HG03442 (cell line): ENCODE measurements around the gene SDHA.
"Not testable (repeated sequence)": the region's sequence is repeated elsewhere in the genome, so short reads cannot be mapped to it uniquely, and the experiment has no call there.

Experiments used
- ATAC-seq: cut with Tn5 transposase; IDR thresholded peaks from one replicate; pipeline ENCODE4 v1.9.1; 2021; ENCODE audit warnings: mild to moderate bottlenecking, moderate library complexity; ENCODE audit not compliant: unreplicated experiment

Gene SDHA

DNA sequence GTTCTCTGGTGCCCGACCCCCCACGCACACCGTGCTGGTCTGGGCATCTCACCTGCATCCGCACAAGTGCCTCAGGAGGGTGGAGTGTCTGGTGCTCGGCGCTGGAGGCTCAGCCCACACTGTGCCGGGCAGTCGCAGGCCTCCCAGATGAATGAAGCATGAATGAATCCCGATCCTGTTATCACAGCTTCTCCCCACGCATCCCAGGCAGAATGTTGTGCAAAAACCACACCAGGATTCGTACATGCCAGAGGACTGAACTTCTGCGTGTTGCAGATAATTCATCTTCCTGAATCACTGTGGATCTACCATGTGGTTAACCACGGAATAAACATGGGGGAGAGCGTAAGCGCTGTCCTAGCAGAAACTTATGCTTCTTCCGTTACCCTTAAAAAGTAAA, 78.8 kb downstream of the SDHA start:
- ATAC-seq: not testable (repeated sequence)

DNA sequence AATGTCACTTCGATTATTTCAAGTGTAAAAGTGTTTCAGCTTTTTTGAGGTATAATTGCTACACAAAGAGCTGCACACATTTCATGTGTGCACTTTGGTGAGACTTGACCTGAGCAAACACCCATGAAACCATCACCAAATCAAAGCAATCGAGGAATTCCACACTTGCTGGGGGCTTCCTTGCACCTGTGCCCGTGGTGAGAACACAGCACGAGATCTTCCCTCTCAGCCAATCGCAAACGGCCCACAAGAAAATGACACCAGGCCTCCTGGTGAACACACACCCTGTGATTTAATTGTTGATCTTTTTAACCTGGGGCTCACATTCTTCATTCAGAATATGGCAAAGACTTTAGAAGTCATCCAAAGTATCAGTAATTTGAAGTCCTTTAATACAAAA, 79.3 kb downstream of the SDHA start:
- ATAC-seq: not testable (repeated sequence)

DNA sequence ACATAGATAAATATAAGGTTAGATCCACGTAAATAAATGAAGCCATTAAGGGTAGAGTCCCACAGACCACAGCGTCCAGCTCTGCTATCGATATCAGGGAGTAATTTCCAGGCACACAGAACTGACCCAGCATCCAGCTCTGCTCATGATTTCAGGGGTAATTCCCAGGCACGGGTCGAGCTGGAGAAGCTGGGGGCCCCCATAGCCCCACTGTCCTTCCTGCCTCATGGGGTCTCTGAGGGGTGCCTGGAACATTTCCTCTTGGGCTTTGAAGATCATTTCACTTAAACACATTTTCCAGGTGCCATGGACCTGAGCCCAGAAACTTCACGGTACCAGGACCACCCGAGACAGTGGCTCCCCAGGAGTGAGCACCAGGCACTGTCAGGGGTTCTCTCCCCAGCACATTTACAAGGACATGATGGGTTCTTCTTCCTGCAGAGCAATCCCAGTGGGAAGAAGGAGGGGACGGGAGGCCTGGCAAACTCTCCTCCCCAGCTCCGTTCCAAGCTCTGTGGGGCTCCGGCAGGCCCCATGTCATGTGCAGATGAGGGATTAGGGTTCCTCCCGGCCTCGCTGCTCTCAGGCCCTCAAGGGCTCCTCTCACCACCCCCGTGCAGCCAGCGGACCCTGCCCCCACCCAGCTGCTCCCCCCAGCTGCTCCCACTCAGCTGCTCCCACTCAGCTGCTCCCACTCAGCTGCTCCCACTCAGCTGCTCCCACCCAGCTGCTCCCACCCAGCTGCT, 80.0 kb downstream of the SDHA start:
- not testable (repeated sequence) for ATAC-seq

DNA sequence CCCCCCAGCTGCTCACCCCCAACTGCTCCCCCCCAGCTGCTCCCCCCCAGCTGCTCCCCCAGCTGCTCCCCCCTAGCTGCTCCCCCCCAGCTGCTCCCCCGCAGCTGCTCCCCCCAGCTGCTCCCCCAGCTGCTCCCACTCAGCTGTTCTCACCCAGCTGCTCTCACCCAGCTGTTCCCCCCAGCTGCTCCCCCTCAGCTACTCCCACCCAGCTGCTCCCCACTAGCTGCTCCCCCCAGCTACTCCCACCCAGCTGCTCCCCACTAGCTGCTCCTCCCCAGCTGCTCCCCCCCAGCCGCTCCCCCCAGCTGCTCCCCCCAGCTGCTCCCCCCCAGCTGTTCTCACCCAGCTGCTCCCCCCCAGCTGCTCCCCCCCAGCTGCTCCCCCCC, 80.6 kb downstream of the SDHA start:
- no peak for ATAC-seq

DNA sequence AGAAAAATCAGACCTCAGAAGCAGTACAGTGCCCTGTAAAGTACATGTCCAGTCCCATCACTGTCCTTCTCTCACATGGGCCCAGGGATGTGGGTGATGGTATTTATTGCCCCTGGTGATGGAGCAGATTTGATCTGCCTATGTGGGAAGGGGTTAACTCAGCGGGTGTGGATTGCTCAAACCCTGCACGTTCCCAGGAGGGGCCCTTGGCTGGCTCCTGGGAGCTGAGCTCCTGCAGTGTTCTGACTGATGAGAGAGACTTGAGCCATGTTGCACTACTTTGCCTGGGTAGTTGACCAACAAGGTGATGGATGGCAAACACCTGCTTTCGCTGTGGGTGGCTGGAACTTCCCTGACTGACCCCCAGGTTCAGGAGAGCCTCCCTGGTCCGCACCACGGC, 81.8 kb downstream of the SDHA start:
- ATAC-seq: not testable (repeated sequence)

DNA sequence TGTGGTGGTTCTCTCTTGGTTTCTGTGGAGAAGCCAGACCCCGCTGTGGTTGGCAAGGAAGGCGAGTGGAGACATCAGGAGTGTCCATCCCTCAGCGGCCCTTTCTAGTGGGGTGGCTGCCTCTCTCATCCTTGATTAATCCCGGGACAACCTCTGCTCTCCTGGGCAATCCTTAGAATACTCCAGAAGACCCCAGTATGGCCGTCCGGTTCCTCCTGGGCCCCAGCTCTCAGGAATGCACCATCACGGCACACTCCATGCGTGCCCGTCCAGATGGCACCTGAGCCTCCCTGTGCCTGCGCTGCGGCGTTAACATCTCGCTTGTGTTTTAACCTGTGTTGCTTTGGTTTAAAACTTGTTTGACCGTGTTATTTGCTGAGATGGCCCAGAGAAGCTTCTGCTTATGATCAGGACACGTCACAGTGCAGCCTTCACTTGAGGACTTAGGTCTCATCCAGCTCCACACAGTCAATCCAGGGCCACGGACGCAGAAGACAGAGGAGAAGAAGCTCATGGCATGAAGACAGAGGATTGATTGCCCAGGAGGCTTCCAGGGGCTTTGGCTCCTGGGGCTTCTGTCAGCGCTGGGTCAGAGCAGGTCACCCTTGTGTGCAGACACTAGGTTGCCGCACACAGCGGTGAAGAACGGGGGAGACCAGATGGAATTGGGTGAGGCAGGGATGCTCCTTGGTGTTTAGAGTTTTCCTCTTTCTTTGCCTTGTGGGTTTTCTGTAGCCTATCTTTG, 82.7 kb downstream of the SDHA start:
- not testable (repeated sequence) for ATAC-seq

DNA sequence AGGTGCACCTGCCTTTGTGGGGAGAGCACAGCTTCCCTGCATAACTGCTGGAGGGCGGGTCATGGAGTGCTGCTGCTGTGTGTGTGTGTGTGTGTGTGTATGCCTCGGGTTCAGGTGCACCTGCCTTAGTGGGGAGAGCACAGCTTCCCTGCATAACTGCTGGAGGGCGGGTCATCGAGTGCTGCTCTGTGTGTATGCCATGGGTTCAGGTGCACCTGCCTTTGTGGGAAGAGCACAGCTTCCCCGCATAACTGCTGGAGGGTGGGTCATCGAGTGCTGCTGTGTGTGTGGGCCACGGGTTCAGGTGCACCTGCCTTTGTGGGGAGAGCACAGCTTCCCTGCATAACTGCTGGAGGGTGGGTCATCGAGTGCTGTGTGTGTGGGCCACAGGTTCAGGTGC, 84.3 kb downstream of the SDHA start:
- not testable (repeated sequence) for ATAC-seq

DNA sequence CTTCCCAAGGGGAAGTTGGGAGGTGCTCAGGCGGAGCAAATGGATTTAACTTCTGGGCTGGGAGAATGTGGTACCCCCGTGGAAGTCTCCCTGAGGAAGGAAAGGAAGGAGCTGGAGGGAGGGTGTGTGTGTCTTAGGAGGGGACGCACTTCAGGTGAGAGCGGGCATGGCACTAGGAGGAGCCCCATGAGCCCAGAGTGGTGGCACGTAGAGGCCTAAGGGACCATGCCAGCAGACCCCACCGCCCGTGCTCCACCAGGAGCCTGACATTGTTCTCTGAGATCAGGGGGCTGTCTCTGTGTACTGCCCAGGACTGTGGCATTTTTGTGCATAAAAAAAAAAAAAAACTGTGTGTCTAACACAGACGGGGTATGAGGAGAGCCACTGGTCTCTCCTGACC, 84.8 kb downstream of the SDHA start:
- ATAC-seq: no peak

DNA sequence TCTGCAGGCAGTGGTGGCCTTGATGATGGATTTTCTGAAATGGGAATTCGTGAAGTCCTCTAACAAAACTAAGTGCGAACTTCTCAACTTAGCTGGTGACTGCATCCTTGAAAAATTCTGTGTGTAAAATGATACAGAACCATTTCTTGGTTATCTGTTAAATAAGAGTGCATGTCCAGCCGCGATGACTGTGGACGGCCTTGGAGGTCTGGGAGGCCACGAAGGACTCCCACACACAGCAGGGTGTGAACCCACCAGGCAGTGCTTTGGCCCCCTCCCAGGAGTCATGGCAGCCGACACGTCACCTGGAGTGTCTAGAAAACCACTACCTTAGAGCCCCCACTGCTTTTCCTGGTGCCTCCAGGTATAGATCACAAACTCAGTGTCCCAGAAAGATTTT, 85.6 kb downstream of the SDHA start:
- not testable (repeated sequence) for ATAC-seq

DNA sequence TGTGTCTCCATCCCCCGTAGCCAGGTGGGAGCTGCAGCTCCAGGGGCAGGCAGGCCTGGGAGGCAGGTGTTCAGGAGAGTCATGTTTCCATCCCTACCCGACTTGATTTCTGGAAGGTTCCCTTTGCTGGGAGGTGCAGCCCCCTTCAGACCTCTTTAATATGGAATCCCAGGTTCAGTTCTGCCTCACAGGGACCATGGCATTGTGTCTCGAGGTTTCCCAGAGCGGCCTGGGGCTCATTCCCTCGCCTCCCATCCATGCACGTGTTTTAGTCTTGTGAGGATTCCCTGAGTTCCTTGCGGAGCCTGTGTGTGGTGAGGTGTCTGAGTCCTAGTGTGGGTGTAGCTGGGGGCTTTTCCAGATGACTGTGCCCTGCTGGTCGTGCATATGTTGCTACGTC, 86.9 kb downstream of the SDHA start:
- ATAC-seq: no peak

DNA sequence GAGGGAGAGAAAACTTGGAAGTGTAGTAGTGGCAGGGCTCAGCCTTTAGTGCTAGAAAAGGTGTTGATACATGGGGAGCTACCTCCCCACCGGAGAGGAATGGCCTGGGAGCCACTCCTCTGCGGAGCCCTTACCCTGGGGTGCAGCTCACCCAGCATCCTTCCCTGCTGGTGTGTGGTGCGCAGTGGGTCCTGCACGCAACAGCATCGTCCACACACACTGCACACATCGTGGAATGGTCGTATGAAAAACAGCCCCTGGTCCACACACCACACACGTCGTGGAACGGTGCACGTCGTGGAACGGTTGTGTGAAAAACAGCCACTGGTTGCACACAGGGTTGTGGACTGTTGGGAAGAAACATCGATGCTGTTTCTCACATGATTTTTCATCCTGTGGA, 87.3 kb downstream of the SDHA start:
- no peak for ATAC-seq

DNA sequence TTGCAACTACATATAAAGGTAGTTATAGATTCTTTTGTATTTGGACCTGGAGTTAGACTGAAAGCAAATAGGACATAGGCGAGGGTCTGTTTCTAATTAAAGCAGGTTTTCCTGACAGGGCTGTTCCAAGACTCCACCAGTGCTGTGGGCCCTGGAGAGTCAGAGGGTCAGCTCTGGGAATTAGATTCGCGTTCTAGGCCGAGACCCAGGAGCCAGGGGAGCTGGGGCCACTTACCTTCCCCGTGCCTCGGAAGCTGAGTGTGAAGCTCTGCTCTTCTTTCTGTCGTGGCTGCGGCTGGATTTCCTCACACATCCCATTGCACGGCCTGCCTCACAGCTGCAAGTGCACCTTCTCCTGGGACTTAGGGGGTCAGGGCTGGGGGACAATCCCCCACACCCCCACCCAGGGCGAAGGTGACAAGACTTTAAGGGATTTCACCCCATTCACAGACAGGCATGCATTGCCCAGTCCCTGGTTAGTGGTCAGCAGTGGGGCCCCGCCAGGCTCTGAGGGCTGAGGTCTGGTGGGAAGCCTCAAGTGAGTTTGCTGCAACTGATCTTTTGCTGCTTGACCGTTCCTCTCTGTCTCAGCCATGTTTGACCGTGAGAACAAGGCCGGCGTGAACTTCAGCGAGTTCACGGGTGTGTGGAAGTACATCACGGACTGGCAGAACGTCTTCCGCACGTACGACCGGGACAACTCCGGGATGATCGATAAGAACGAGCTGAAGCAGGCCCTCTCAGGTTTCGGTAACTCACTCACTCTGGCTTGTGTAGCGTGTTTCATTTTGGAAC, 88.1 kb downstream of the SDHA start:
- ATAC-seq: no peak
